Esophagus squamous epithelium (tissue), 4 donors: ENCODE measurements around the gene NSMF.
A peak's percentile ranks its signal among the peaks of the same experiment; 100 is the strongest.

ENCODE experiments used
- CTCF ChIP-seq, 6 experiments: fragments of 450-650 bp in 4 of 6; fragments of 200-600 bp in 2 of 6; sonication (generic) in 2 of 6; IDR thresholded peaks; one replicate each; pipeline ENCODE4 v1.5.1; 2016 to 2019; ENCODE audit warnings: antibody characterized with exemption in 6 of 6, mild to moderate bottlenecking in 4 of 6, moderate library complexity in 4 of 6
- POLR2A ChIP-seq, 4 donors: fragments of 450-650 bp; IDR thresholded peaks; one replicate each; pipeline ENCODE4 v1.6.1; 2017; ENCODE audit warnings: antibody characterized with exemption in 4 of 4, mild to moderate bottlenecking in 4 of 4, moderate library complexity in 3 of 4

GRCh38 chr9:137454145-137454596 is 5.0 kb downstream of the NSMF start:
- TF ChIP-seq CTCF (IDR thresholded peaks at IDR 0.05) (no peak), POLR2A (IDR thresholded peaks at IDR 0.05) (peak in 2 of 4 donors; percentile 15 to 29)
